HG03520 (cell line): Measurements from ENCODE around the gene SCAF11.
A peak's percentile ranks its signal among the peaks of the same experiment; 100 is the strongest.

Source experiments
- ATAC-seq: cut with Tn5 transposase; IDR thresholded peaks from one replicate; pipeline ENCODE4 v1.9.1; 2021; ENCODE audit warnings: mild to moderate bottlenecking, moderate library complexity; ENCODE audit not compliant: unreplicated experiment

The SCAF11 gene

DNA sequence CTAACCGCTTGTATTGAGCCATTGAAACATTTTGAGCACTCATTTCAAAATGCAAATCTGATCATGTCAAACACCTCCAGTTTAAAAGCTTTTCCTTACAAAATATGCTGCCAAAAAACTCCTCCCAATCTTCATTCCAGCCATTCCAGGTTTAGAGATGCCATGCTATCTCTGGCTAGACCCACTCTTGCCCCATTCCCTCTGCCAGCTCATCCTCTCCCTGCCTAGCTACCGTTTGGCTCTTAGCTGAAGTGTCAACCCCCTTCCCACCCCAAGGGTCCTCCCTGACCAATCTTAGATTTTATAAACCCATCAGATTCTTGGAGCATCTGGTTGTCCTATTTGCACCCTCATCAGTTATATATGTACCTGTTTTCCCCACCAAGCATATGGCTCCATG is 75.0 kb downstream of the SCAF11 start:
- no peak for ATAC-seq

DNA sequence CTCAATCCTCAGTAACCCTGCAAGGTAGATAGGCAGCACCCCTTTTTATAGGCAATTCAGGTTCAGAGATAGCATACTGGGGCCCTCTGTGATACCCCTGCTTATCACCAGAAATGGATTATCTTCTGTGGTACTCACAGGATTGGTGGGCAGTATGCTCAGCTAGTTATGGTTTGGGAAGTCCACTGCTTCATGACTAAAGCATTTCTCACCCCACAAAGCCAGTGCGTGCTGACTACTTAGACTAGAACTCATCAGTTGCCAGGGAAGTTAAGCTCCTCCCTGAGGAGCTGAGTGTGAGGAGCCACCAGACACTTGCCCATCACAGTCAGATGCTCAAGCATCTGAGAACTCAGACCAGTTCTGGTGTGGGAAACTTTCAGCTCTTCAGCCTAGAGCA is 76.3 kb downstream of the SCAF11 start:
- ATAC-seq = no peak

DNA sequence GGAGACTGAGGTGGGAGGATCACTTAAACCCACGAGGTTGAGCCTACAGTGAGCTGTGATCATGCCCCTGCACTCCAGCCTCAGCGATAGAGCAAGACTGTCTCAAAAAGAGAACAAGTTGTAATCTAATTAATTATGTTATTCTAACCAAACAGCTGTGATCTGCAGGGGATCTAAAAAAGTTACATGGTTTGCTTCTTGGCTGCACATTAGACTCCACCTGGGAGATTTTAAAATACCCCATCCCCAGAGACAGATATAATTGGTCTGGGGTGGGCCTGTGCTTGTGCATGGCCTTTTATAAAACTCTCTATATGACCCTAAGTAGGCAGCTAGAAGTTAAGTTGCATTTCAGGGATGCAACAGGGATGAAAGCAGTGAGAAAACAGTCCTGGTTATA is 76.7 kb downstream of the SCAF11 start:
- ATAC-seq = no peak

DNA sequence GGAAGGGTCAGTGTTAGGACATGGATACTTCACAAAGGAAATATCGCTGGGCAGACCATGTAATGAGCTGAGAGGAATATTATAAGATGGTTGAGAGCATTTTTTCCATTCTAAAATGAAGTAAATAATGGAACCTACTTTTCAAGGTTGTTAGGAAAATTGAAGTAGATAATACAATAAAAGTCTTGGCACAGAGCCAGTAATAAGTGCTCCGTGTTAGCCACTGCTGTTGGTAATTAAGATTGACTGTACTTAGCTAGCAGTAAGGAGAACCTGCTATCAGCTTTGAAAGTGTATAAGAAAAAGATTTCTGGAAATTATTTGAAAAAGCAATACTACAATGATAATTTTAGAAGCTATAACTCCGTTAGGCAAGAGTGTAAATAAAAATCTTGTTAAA is 77.6 kb downstream of the SCAF11 start:
- ATAC-seq = no peak

DNA sequence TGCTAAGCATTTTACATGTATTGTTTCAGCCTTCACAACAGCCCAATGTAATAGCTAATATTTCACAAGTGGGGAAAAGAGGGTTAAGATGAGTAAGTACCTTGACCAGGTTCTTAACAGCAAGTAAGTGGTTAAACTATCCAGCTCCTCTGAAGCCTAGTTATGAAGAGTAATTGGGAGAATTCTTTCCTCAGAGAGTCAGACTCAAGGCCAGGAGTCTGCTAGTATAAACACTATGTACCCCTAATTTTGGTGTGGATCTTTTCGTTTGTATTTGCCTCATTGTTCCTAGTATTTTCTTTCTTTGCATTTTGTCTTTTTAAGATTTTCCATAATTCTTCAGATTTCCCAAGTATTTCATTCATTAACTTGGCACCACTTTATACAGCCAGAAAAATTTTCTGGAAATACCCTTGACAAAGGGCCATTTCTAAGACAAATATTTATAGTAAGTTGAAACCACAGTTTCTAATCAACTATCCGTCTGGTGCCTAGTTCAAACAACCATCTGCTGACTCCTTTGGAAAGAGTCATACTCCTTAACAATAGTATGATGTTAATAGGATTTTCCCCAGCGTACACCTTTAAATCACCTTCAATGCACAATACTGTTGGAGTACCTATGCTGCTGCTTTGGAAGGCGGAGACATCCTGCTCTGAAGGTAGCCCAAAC is 81.2 kb downstream of the SCAF11 start:
- no peak for ATAC-seq

DNA sequence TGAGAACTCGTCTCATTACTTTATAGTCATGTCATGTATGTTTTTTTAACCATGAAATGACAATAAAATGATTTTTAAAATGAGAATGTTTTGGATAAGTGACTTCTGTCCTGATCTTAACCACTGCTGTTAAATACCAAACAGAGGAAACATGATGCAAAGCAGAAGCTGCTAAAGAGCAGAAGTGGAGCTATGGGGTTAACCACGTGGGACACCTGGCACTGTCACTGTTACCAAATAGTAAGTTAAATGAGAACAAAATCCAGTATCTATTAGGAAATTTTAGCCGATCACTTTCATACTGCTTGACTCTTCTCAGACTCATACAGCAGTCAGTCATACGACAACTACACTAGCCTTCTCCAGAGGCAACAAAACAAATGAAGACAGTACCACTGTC is 82.4 kb downstream of the SCAF11 start:
- peak; percentile 43 for ATAC-seq

DNA sequence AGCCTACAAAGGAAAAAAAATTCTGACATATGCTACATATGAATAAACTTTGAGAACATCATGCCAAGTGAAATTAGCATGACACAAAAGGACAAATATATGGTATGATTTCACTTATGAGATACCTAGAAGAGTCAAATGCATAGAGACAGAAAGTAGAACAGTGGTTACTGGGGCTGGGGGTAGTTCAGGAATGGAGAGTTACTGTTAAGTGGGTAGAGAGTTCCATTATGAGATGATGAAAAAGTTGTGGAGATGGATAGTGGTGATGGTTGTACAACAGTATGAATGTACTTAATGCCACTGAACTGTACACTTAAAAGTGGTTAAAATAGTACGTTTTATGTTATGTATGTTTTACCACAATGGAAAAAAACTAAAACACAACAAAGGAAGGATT is 92.3 kb downstream of the SCAF11 start:
- no peak for ATAC-seq

DNA sequence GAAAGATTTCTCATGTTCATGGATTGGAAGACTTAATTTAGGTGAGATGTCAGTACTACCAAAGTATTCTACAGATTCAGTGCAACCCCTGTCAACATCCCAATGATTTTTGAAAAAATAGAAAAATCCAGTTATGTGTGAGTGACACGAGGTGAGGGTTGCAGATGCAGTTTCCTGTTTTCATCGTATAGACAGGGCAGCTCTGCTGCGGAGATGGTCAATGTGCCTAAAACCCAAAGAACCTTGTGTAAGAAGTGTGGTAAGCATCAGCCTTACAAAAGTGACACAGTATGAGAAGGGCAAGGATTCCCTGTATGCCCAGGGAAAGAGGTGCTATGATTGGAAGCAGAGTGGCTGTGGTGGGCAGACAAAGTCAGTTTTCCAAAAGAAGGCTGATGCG is 94.4 kb downstream of the SCAF11 start:
- no peak for ATAC-seq

DNA sequence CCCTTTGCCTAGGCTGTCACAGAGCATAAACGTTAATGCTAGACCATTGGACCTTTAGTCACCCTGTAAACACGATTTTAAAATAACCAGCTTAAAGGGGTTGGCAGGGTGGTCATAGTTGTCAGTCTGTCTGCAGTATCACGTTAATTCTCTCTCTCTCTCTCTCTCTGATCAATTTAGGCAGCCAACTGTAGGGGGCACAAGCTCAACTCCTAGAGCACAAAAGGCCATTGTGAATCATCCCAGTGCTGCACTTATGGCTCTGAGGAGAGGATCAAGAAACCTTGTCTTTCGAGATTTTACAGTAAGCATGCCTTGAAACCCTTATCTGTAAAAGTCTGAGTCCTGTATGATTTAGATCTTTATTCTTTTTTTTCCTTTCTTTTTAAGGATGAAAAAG is 97.1 kb downstream of the SCAF11 start:
- ATAC-seq = no peak

DNA sequence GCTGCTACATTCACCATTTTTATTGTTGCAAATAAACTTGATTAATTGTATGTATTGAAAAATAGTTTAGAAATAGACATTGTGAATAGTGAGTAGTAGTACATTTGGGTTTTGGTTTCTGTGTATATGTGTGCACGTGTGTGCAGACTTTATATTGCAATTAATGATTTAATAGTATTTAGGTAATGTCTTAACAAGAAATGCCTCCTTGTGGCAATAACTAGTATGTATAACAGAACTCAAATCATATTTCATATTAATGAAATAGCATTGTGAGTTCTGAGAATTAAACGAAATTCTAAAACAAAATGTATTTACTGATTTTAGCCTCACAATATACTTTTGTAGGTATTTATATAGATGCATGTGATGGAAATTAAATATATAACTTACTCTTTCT is 100.1 kb downstream of the SCAF11 start:
- no peak for ATAC-seq

DNA sequence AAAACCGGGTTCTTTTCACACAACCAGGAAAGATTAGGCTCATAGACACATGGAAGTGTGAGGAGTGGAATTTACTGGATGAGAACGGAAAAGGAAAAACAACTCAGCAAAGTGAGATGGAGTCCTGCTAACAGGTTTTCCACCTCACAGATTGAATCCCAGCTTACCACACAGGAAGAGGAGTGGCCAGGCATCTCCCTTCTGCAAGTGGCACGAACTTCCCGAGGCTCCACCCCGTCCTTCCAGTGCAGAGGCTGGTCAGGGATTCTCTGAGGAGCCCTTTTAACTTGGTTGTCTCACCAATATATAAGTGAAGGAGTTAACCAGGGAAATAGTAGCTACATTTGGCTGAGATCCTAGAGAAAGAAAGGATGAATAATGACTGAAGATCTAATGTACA is 102.8 kb downstream of the SCAF11 start:
- no peak for ATAC-seq

DNA sequence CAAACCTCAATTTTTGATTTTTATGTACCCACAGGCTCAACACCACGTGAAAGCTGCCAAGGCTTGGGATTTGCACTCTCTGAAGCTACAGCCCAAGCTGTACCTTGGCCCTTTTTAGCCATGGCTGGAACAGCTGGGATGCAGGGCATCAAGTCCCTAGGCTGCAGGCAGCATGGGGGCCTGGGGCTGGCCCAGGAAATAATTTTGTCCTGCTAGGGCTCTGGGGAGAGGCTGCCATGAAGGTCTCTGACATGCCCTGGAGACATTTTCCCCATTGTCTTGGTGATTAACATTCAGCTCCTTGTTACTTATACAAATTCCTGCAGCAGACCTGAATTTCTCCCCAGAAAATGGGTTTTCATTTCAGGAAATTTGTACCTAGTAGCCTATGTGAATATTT is 103.7 kb downstream of the SCAF11 start:
- ATAC-seq = no peak

DNA sequence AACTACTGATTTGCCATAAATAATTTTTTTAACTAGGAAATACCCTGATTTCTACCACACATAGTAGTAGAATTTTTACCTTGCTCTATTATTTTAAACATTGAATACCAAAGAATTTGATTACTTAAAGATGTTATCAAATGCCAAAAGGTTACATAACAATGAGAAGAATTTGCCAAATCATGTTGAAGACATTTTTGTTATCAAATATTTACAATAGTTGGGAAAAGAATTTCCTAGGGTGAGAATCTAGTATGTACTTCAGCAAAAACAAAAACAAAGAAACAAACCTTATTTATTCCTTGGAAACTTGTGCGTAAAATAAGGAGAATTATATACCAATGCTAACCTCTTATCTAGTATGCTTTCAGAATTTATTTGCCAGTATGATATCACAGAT is 107.2 kb downstream of the SCAF11 start:
- ATAC-seq = no peak

DNA sequence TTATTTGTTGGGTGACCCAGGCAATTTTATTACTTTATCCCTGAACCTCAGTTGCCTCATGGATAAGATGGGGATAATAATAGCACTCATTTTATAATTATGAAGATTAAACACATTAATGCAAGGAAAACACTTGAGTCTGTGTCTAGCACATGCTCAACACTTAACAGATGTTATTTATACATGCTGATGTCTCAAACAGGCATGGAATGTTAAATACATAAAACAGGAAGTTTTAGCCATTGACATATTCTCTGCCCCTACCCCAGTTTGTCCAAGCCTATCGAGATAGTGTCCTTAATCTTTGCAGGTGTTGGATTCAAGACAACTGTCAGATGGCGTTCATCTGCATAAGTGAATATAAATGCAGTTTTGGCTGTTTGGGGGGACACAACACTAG is 109.8 kb downstream of the SCAF11 start:
- no peak for ATAC-seq

DNA sequence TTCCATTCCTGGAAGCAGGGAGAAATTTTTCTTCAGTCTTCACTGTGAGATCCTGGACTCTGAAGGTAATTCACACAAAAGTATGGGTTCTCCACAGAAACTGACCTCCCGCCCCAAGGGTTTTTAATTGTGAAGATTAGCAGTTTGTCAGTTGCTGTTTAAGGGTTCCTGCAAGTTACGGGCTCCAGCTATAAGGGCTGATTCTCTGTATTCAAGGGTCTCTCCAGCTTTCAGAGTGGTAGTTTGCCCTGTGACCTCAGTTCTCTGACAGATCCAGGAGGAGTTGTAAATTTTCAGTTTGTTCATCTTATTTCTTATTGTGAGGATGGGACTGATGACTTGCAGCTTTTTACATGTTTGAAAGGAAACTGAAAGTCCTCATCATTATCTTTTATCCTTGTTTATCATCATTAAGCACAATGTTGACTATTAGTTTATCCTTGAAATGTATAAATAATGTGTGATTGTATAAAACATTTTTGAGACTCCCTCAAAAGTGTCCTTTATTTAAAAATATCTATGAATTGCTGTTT is 110.9 kb downstream of the SCAF11 start:
- no peak for ATAC-seq

DNA sequence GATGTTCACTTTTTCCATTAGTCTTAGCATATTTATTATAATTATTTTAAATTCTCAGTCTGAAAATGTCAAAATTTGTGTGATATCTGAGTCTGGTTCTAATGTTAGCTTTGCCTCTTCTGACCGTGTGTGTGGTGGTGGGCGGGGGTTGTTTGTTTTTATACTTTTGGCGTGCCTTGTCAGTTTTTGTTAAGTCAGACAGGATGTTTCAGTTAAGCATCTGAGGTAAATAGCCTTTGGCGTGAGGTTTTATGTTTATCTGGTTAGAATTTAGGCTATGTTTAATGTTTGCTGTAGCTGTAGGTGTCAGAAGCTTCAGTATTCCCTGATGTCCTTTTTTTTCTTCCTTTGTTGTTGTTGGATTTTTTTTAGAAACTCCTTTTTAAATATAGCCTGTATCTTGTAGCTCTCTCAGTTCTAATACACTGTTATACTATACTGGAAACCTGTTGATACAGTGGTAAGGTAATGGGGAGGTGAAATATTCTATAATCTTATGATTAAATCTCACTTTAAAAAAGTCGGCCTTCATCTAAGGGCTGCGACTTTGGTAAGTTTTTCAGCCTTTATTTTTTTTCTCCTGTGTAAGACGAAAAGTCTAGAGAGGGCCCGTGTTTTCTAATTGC is 111.6 kb downstream of the SCAF11 start:
- ATAC-seq = no peak

DNA sequence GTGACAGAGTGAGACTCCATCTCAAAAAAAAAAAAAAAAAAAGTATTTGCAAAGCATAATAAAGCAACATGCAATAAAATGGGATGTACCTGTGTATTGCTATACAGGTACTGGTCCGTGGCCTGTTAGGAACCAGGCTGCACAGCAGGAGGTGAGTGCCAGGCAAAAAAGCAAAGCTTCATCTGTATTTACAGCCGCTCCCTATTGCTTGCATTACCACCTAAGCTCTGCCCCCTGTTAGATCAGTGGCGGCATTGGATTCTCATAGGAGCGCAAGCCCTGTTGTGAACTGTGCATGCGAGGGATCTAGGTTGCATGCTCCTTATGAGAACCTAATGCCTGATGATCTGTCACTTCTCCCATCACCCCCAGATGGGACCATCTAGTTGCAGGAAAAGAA is 113.3 kb downstream of the SCAF11 start:
- ATAC-seq = no peak

DNA sequence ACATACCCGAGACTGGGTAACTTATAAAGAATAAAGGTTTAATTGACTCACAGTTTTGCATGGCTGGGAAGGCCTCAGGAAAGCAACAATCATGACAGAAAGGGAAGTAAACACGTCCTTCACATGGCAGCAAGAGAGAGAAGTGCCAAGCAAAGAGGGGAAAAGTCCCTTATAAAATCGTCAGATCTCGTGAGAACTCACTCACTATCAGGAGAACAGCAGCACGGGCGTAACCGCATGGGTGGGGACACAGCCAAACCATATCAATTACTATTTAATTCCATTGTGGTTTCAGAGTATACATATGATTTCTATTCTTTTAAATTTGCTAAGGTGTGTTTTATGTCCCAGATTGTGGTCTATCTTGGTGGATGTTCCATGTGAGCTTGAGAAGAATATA is 117.9 kb downstream of the SCAF11 start:
- ATAC-seq = no peak
